ENCODE measurements around the gene KLHL3.

KLHL3 gene

GRCh38 chr5:137689306-137689705 is 46.6 kb downstream of the KLHL3 start:
- H3K4me3 ChIP-seq (ENCODE audit: low read depth, low read length): no peak overlapping the region
- no peak for TF ChIP-seq CTCF (conservative IDR thresholded peaks at IDR 0.05; ENCODE audit: low read depth, low read length)
- no peak for DNase-seq (ENCODE audit: low read depth)

- DNase-seq (ENCODE audit: low read depth): no peak
- no peak for TF ChIP-seq CTCF (conservative IDR thresholded peaks at IDR 0.05; ENCODE audit: low read depth, low read length)
These were observed 47.6 kb downstream of the KLHL3 start for GRCh38 chr5:137688210-137688840.

GRCh38 chr5:137684761-137685160 is 51.1 kb downstream of the KLHL3 start:
- no peak for DNase-seq (ENCODE audit: low read depth)
- no peak overlapping the region for H3K4me3 ChIP-seq (ENCODE audit: low read depth, low read length)
- no peak for TF ChIP-seq CTCF (conservative IDR thresholded peaks at IDR 0.05; ENCODE audit: low read depth, low read length)

More at GRCh38 chr5:137688210-137688840, 47.6 kb downstream of the KLHL3 start:
- no peak overlapping the region for H3K4me3 ChIP-seq (ENCODE audit: low read depth, low read length)

GRCh38 chr5:137681191-137681590 is 54.7 kb downstream of the KLHL3 start:
- DNase-seq (ENCODE audit: low read depth): no peak
- no peak for TF ChIP-seq CTCF (conservative IDR thresholded peaks at IDR 0.05; ENCODE audit: low read depth, low read length)
- H3K4me3 ChIP-seq (ENCODE audit: low read depth, low read length): no peak overlapping the region

- TF ChIP-seq CTCF (conservative IDR thresholded peaks at IDR 0.05; ENCODE audit: low read depth, low read length): no peak
- no peak overlapping the region for H3K4me3 ChIP-seq (ENCODE audit: low read depth, low read length)
- DNase-seq (ENCODE audit: low read depth): no peak
These were observed 56.0 kb downstream of the KLHL3 start for GRCh38 chr5:137679910-137680309.

GRCh38 chr5:137679195-137679594 is 56.7 kb downstream of the KLHL3 start:
- H3K4me3 ChIP-seq (ENCODE audit: low read depth, low read length): no peak overlapping the region
- TF ChIP-seq CTCF (conservative IDR thresholded peaks at IDR 0.05; ENCODE audit: low read depth, low read length): no peak
- no peak for DNase-seq (ENCODE audit: low read depth)

GRCh38 chr5:137672881-137673280 is 63.0 kb downstream of the KLHL3 start:
- no peak overlapping the region for H3K4me3 ChIP-seq (ENCODE audit: low read depth, low read length)
- no peak for DNase-seq (ENCODE audit: low read depth)
- TF ChIP-seq CTCF (conservative IDR thresholded peaks at IDR 0.05; ENCODE audit: low read depth, low read length): no peak

Data from choroid plexus epithelial cell (primary cell).